PC-3 (cell line): ENCODE measurements around the gene FAM83F. TPM values are rescaled to one million over a fixed set of nuclear protein-coding genes. Genes with fewer than 3 reads are reported as not detected.

Experiments used
- ATAC-seq: fragments of 200-7000 bp; cut with Tn5 transposase; 2 replicates; pipeline ENCODE4 v1.9.1; 2020; ENCODE audit warnings: mild to moderate bottlenecking, moderate library complexity
- BruUV-seq: library from RNA; stranded (reverse); fragments of 400-500 nt; replicated peaks from 2 replicates; lab custom pipeline; 2021; lab: Mats Ljungman, UMichigan
- CTCF ChIA-PET: fragments of 300-600 bp; sonication (Branson Sonifier 250); formaldehyde crosslinking; loops from one replicate; lab custom pipeline; 2022; ENCODE audit warnings: antibody characterized with exemption; lab: Charles Lee
- POLR2A ChIA-PET: fragments of 300-600 bp; sonication (Branson Sonifier 250); formaldehyde crosslinking; loops from one replicate; lab custom pipeline; 2022; ENCODE audit warnings: antibody characterized with exemption; ENCODE audit not compliant: unreplicated experiment; lab: Charles Lee
- DNase-seq: peaks from one replicate; pipeline ENCODE4 v3.0.0-alpha.2; 2015
- H2AFZ ChIP-seq: fragments of 300-600 bp; sonication (generic); 2 replicates; pipeline ENCODE4 v1.6.0; 2016; ENCODE audit warnings: antibody characterized with exemption, low read length
- H3F3A ChIP-seq: fragments of 300-600 bp; sonication (generic); one replicate; pipeline ENCODE4 v1.6.0; 2017; ENCODE audit warnings: antibody characterized with exemption, low read length, control low read depth, mild to moderate bottlenecking; ENCODE audit not compliant: unreplicated experiment
- H3K27ac ChIP-seq: fragments of 300-600 bp; sonication (generic); 2 replicates; pipeline ENCODE4 v1.5.1; 2016; ENCODE audit warnings: mild to moderate bottlenecking, low read length
- H3K27me3 ChIP-seq: fragments of 300-600 bp; sonication (generic); 2 replicates; pipeline ENCODE4 v1.6.1; 2016; ENCODE audit warnings: low read length, mixed read lengths
- H3K36me3 ChIP-seq: fragments of 300-600 bp; sonication (generic); 2 replicates; pipeline ENCODE4 v1.6.1; 2016; ENCODE audit warnings: low read depth, mixed run types, low read length, mixed read lengths
- H3K4me1 ChIP-seq: fragments of 300-600 bp; sonication (generic); 2 replicates; pipeline ENCODE4 v1.5.1; 2016; ENCODE audit warnings: low read length; ENCODE audit not compliant: insufficient read depth
- H3K4me2 ChIP-seq: fragments of 300-600 bp; sonication (generic); 2 replicates; pipeline ENCODE4 v1.6.0; 2016; ENCODE audit warnings: low read length
- H3K4me3 ChIP-seq: fragments of 300-600 bp; sonication (generic); 2 replicates; pipeline ENCODE4 v1.5.1; 2016; ENCODE audit warnings: mild to moderate bottlenecking, low read length, mixed read lengths
- H3K79me2 ChIP-seq: fragments of 300-600 bp; sonication (generic); 2 replicates; pipeline ENCODE4 v1.6.1; 2017; ENCODE audit warnings: low read length, mixed read lengths
- H3K9ac ChIP-seq: fragments of 300-600 bp; sonication (generic); 2 replicates; pipeline ENCODE4 v1.6.0; 2016; ENCODE audit warnings: mild to moderate bottlenecking, low read length
- H3K9me2 ChIP-seq: fragments of 300-600 bp; sonication (generic); replicated peaks from 2 replicates; pipeline ENCODE4 v1.6.1; 2016; ENCODE audit warnings: mixed run types, low read length, mixed read lengths
- H3K9me3 ChIP-seq: fragments of 300-600 bp; sonication (generic); 2 replicates; pipeline ENCODE4 v1.6.1; 2016; ENCODE audit warnings: low read length, mixed read lengths
- H4K20me1 ChIP-seq: fragments of 300-600 bp; sonication (generic); 2 replicates; pipeline ENCODE4 v1.6.1; 2016; ENCODE audit warnings: low read length, mixed read lengths
- EZH2 ChIP-seq: fragments of 300-600 bp; sonication (generic); IDR thresholded peaks from one replicate; pipeline ENCODE4 v1.6.1; 2017; ENCODE audit warnings: antibody characterized with exemption, mild to moderate bottlenecking, low read length; ENCODE audit not compliant: unreplicated experiment
- EZH2phosphoT487 ChIP-seq: fragments of 300-600 bp; sonication (generic); IDR thresholded peaks from 2 replicates; pipeline ENCODE4 v1.6.1; 2018; ENCODE audit warnings: mild to moderate bottlenecking, antibody characterized with exemption, low read length, borderline replicate concordance
- intact Hi-C: fragments of 100-400 bp; cut with micrococcal nuclease; formaldehyde crosslinking; loops from 2 replicates; pipeline ENCODE4 v1.9.0; 2023
- total RNA-seq: library from RNA; depleted of rRNA; stranded (reverse); fragments of >200 nt; gene quantifications from 2 replicates; pipeline ENCODE4 v1.2.3, GENCODE V29; 2014
- TF ChIP-seq, protein P1 (sequence below): fragments of 300-600 bp; sonication (generic); conservative IDR thresholded peaks from 2 replicates; pipeline ENCODE4 v1.5.1; 2017; ENCODE audit warnings: antibody characterized with exemption, low read depth, mild to moderate bottlenecking, low read length

The FAM83F gene
- total RNA-seq, 1 experiment from 2014 or later: 5.5 TPM

DNA sequence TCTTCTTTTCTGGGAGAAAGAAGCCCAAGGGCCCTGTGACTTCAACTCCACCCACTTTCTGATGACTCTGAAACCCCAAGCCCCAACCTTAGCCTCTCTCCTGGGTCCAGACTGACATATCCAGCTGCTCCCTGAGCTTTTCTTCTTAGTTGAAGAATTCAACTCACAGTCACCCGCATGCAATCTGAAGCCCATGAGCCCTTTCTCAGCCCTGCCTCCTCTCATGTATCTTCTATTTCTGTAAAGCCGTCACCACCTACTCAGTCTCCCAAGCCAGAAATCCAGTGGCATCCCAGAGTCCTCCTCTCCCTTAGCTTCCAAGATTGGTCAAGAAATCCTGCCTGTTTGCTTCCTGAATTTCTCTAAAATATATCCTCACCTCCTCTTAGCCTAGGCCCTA lies 41.7 kb upstream of the FAM83F start:
- DNase-seq (no peak), ATAC-seq (no peak)
- H3K27me3 ChIP-seq: no peaks in the 10 kb centered on the region
- ChIA-PET CTCF (no interaction called here), POLR2A (no interaction called here)
- intact Hi-C loops: no loop called here
- H3K36me3 ChIP-seq: no peaks in the 10 kb centered on the region
- H3F3A ChIP-seq: no peaks in the 10 kb centered on the region
- no peaks in the 10 kb centered on the region for H3K79me2 ChIP-seq
- no peaks in the 10 kb centered on the region for H3K9me3 ChIP-seq
- H3K9ac ChIP-seq: no peak overlapping the region
- H3K4me2 ChIP-seq: no peak overlapping the region
- H3K4me1 ChIP-seq: no peaks in the 10 kb centered on the region
- no peaks in the 10 kb centered on the region for H4K20me1 ChIP-seq
- H3K4me3 ChIP-seq: no peak overlapping the region
- H3K9me2 ChIP-seq: no peaks in the 10 kb centered on the region
- H2AFZ ChIP-seq: no peak overlapping the region
- H3K27ac ChIP-seq: no peak overlapping the region
- no peak for TF ChIP-seq EZH2phosphoT487
- no peak for TF ChIP-seq EZH2
- TF ChIP-seq, protein P1, sequence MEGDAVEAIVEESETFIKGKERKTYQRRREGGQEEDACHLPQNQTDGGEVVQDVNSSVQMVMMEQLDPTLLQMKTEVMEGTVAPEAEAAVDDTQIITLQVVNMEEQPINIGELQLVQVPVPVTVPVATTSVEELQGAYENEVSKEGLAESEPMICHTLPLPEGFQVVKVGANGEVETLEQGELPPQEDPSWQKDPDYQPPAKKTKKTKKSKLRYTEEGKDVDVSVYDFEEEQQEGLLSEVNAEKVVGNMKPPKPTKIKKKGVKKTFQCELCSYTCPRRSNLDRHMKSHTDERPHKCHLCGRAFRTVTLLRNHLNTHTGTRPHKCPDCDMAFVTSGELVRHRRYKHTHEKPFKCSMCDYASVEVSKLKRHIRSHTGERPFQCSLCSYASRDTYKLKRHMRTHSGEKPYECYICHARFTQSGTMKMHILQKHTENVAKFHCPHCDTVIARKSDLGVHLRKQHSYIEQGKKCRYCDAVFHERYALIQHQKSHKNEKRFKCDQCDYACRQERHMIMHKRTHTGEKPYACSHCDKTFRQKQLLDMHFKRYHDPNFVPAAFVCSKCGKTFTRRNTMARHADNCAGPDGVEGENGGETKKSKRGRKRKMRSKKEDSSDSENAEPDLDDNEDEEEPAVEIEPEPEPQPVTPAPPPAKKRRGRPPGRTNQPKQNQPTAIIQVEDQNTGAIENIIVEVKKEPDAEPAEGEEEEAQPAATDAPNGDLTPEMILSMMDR: no peak
- no TSS peak for BruUV-seq

GRCh38 chr22:39954584-39955055 lies 40.1 kb upstream of the FAM83F start:
- ATAC-seq: no peak
- intact Hi-C loops: no loop called here

GRCh38 chr22:39955675-39956074 lies 39.1 kb upstream of the FAM83F start:
- Histone ChIP-seq H4K20me1 (no peaks in the 10 kb centered on the region), H2AFZ (no peak overlapping the region), H3K4me1 (peaks cover 13% of the 10 kb centered on the region), H3K9me3 (no peaks in the 10 kb centered on the region), H3K4me3 (no peak overlapping the region), H3K9me2 (no peaks in the 10 kb centered on the region), H3K4me2 (no peak overlapping the region), H3K9ac (no peak overlapping the region), H3K36me3 (no peaks in the 10 kb centered on the region), H3K27me3 (no peaks in the 10 kb centered on the region), H3F3A (no peaks in the 10 kb centered on the region), H3K79me2 (no peaks in the 10 kb centered on the region), H3K27ac (no peak overlapping the region)
- no TSS peak for BruUV-seq
- no peak for DNase-seq
- no peak for TF ChIP-seq EZH2
- TF ChIP-seq, protein P1: no peak
- ChIA-PET CTCF (no interaction called here), POLR2A (no interaction called here)
- no peak for ATAC-seq
- intact Hi-C loops: no loop called here

More at GRCh38 chr22:39954584-39955055, 40.1 kb upstream of the FAM83F start:
- DNase-seq: peak; percentile 24
- H3K4me3 ChIP-seq: no peak overlapping the region
- no peaks in the 10 kb centered on the region for H3F3A ChIP-seq
- CTCF ChIA-PET: no interaction called here
- no TSS peak for BruUV-seq
- H3K9me2 ChIP-seq: no peaks in the 10 kb centered on the region
- H4K20me1 ChIP-seq: no peaks in the 10 kb centered on the region
- H3K27ac ChIP-seq: no peak overlapping the region
- no peak overlapping the region for H3K4me2 ChIP-seq
- POLR2A ChIA-PET: no interaction called here
- no peak overlapping the region for H2AFZ ChIP-seq
- H3K9ac ChIP-seq: no peak overlapping the region
- H3K36me3 ChIP-seq: no peaks in the 10 kb centered on the region
- H3K9me3 ChIP-seq: no peaks in the 10 kb centered on the region
- H3K27me3 ChIP-seq: no peaks in the 10 kb centered on the region
- H3K79me2 ChIP-seq: no peaks in the 10 kb centered on the region
- TF ChIP-seq EZH2 (no peak), EZH2phosphoT487 (no peak)
- TF ChIP-seq, protein P1: no peak
- H3K4me1 ChIP-seq: peaks cover 3% of the 10 kb centered on the region; the same call in 1 of the 2 replicates
